PFSK-1 (cell line): ENCODE results near the gene GUCA2A.

Experiments
- FOXP2 ChIP-seq: optimal IDR thresholded peaks from 2 replicates; pipeline ENCODE3; 2011; ENCODE audit warnings: borderline replicate concordance, control low read depth, inconsistent platforms; ENCODE audit not compliant: insufficient read depth; ENCODE audit errors: extremely low read length, extremely low read depth
- POLR2AphosphoS5 ChIP-seq: IDR thresholded peaks from 2 replicates; pipeline ENCODE4 v1.6.1; 2012; ENCODE audit warnings: low read depth, mild to moderate bottlenecking, control low read depth, low read length, moderate library complexity
- REST ChIP-seq, 2 experiments: IDR thresholded peaks; 2 replicates each; pipeline versions ENCODE4 v1.6.1 to v1.8.0; 2011 to 2012; ENCODE audit warnings: low read depth in 2 of 2, low read length in 2 of 2, control low read depth in 1 of 2, inconsistent platforms in 1 of 2, mild to moderate bottlenecking in 1 of 2, moderate library complexity in 1 of 2; ENCODE audit not compliant: insufficient read depth in 1 of 2
- SIN3A ChIP-seq: IDR thresholded peaks from 2 replicates; pipeline ENCODE4 v1.6.1; 2012; ENCODE audit warnings: mild to moderate bottlenecking, low read length, moderate library complexity, borderline replicate concordance; ENCODE audit not compliant: insufficient read depth
- TAF1 ChIP-seq: IDR thresholded peaks from 2 replicates; pipeline ENCODE4 v1.6.1; 2012; ENCODE audit warnings: low read length, control low read depth, borderline replicate concordance; ENCODE audit not compliant: insufficient read depth

Gene GUCA2A

GRCh38 chr1:42191319-42191718, 26.8 kb upstream of the GUCA2A start:
- TF ChIP-seq TAF1: no peak
- no peak for TF ChIP-seq SIN3A
- no peak for TF ChIP-seq FOXP2
- TF ChIP-seq REST (IDR thresholded peaks at IDR 0.05; ENCODE audit: insufficient read depth in 1 of 2, low read depth in 2 of 2, low read length in 2 of 2): no peak
- TF ChIP-seq POLR2AphosphoS5: no peak

- TF ChIP-seq REST (IDR thresholded peaks at IDR 0.05; ENCODE audit: insufficient read depth in 1 of 2, low read depth in 2 of 2, low read length in 2 of 2) (no peak), POLR2AphosphoS5 (no peak), TAF1 (no peak), FOXP2 (no peak), SIN3A (no peak)
Observed at GRCh38 chr1:42189931-42190853, 25.6 kb upstream of the GUCA2A start.

- no peak for TF ChIP-seq TAF1
- no peak for TF ChIP-seq FOXP2
- no peak for TF ChIP-seq POLR2AphosphoS5
- no peak for TF ChIP-seq REST (IDR thresholded peaks at IDR 0.05; ENCODE audit: insufficient read depth in 1 of 2, low read depth in 2 of 2, low read length in 2 of 2)
- no peak for TF ChIP-seq SIN3A
Observed at GRCh38 chr1:42186152-42186551, 21.6 kb upstream of the GUCA2A start.

DNA sequence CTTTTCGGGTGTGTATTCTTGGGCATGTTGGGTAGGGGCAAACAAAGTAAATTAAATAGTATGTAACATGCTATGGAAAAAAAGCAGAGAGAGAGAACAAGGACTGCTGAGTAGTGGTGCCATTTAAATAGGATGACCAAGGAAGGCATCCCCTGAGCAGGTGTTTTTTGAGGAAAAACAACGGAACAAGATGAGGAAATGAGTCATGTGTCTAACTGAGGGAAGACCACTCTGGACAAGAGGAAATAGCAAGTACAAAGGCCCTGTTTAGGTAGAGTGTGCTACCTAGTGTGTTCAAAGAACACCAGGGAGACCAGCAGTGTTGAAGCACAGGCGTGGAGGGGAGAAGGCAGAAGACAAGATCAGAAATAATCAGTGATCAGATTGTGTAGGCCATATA, 20.1 kb upstream of the GUCA2A start:
- TF ChIP-seq POLR2AphosphoS5 (no peak), REST (IDR thresholded peaks at IDR 0.05; ENCODE audit: insufficient read depth in 1 of 2, low read depth in 2 of 2, low read length in 2 of 2) (no peak), TAF1 (no peak), SIN3A (no peak), FOXP2 (no peak)

DNA sequence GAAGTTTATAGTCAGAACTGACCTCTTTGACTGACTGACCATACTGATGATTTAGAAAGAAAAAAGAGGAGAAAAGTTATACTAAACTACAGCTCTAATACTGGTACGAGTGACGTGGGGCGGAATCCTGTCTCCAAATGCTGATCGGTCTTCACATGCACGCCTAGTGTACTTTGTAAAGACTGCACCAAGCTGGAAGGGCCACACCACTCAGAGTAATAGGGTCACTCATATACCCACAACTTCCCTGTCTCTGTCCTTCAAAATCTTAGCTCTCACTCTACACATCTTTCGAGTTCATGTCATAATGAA, 19.4 kb upstream of the GUCA2A start:
- TF ChIP-seq FOXP2: no peak
